ENCODE data around the gene LCTL. TPM values are rescaled to one million over a fixed set of nuclear protein-coding genes. Genes with fewer than 3 reads are reported as not detected.

Gene LCTL
- total RNA-seq, 4 donors from 2014 or later = not detected

DNA sequence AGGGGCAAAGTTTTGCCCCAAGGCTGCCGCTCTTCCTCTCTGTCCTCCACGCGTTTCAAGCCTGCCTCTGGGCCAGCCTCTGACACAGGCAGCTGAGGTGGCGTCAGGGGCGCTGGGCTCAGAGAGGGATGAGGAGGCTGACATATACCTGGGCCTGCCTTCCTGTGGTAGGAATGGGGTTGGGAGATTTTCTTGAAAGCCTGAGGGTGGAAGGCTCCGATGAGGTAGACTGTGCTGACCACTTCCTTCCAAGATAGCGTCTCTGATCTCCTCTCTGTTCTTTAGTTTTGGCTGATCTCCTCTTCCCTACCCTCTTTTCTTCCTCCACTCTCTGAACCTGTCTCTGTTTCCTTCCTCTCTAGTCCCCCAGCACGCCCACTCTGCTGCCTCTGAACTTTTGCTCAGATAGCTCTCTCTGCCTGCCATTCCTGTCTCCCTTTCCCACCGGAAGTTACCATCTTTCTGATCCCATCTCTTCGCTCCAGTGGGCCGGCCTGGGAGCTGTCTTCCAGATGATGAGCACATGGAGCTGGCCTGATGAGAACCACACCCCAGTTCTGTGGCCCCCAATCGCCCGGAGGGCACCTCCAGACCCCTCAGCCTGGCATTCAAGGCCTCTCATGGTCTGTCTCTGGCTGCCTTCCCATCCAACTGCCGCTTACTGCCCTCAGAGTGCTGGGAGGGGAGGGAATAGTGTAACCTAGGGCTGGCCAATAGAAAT lies 32.5 kb upstream of the LCTL start:
- TF ChIP-seq, protein P1, sequence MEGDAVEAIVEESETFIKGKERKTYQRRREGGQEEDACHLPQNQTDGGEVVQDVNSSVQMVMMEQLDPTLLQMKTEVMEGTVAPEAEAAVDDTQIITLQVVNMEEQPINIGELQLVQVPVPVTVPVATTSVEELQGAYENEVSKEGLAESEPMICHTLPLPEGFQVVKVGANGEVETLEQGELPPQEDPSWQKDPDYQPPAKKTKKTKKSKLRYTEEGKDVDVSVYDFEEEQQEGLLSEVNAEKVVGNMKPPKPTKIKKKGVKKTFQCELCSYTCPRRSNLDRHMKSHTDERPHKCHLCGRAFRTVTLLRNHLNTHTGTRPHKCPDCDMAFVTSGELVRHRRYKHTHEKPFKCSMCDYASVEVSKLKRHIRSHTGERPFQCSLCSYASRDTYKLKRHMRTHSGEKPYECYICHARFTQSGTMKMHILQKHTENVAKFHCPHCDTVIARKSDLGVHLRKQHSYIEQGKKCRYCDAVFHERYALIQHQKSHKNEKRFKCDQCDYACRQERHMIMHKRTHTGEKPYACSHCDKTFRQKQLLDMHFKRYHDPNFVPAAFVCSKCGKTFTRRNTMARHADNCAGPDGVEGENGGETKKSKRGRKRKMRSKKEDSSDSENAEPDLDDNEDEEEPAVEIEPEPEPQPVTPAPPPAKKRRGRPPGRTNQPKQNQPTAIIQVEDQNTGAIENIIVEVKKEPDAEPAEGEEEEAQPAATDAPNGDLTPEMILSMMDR (IDR thresholded peaks at IDR 0.05 in 4 of 5, conservative IDR thresholded peaks at IDR 0.05 in 1 of 5) = no peak
- no peak for TF ChIP-seq POLR2A (IDR thresholded peaks at IDR 0.05)
- Histone ChIP-seq H3K4me1 (no peaks in the 10 kb centered on the region), H3K27me3 (peaks cover 0 to 4% (median 0%) of the 10 kb centered on the region in 3 donors), H3K27ac (no peak overlapping the region), H3K36me3 (no peaks in the 10 kb centered on the region), H3K9me3 (no peaks in the 10 kb centered on the region), H3K4me3 (no peak overlapping the region)
- in situ Hi-C loops (cut with MboI; ENCODE audit: low sequenced_read_pairs in 4 of 4) (no loop called here), intact Hi-C loops (cut with DNase I; ENCODE audit: low total_unique reads) (no loop called here)
- ATAC-seq = no peak
- no peak for DNase-seq

GRCh38 chr15:66595931-66596545 lies 30.2 kb upstream of the LCTL start:
- no peaks in the 10 kb centered on the region for H3K27me3 ChIP-seq
- no peak for ATAC-seq
- H3K9me3 ChIP-seq = no peaks in the 10 kb centered on the region
- TF ChIP-seq, protein P1 (IDR thresholded peaks at IDR 0.05 in 4 of 5, conservative IDR thresholded peaks at IDR 0.05 in 1 of 5) = no peak
- TF ChIP-seq POLR2A (IDR thresholded peaks at IDR 0.05) = no peak
- no peak overlapping the region for H3K27ac ChIP-seq
- H3K36me3 ChIP-seq = no peaks in the 10 kb centered on the region
- in situ Hi-C loops (cut with MboI; ENCODE audit: low sequenced_read_pairs in 4 of 4) = no loop called here
- no peak for DNase-seq
- no peak overlapping the region for H3K4me3 ChIP-seq
- intact Hi-C loops (cut with DNase I; ENCODE audit: low total_unique reads) = no loop called here
- no peaks in the 10 kb centered on the region for H3K4me1 ChIP-seq

DNA sequence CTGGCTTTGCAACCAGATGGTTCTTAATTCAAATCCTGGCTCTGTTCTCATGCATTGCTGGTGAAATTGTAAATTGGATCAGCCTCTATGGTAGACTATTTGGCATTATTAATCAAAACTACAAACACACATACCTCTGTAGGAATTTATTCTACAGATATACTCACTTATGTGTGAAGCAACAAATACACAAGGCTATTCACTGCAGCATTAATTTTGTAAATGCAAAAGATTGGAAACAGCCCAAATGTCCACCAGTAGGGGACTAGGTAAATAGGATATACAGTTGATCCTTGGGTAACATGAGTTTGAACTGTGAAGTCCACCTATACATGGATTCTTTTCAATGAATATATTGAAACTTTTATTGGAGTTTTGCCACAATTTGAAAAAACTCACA lies 29.5 kb upstream of the LCTL start:
- H3K9me3 ChIP-seq = no peaks in the 10 kb centered on the region
- intact Hi-C loops (cut with DNase I; ENCODE audit: low total_unique reads) (no loop called here), in situ Hi-C loops (cut with MboI; ENCODE audit: low sequenced_read_pairs in 4 of 4) (no loop called here)
- TF ChIP-seq, protein P1 (IDR thresholded peaks at IDR 0.05 in 4 of 5, conservative IDR thresholded peaks at IDR 0.05 in 1 of 5) = no peak
- TF ChIP-seq POLR2A (IDR thresholded peaks at IDR 0.05) = no peak
- H3K36me3 ChIP-seq = no peaks in the 10 kb centered on the region
- H3K4me3 ChIP-seq = no peak overlapping the region
- no peaks in the 10 kb centered on the region for H3K4me1 ChIP-seq
- H3K27ac ChIP-seq = no peak overlapping the region
- ATAC-seq (no peak), DNase-seq (no peak)
- no peaks in the 10 kb centered on the region for H3K27me3 ChIP-seq

DNA sequence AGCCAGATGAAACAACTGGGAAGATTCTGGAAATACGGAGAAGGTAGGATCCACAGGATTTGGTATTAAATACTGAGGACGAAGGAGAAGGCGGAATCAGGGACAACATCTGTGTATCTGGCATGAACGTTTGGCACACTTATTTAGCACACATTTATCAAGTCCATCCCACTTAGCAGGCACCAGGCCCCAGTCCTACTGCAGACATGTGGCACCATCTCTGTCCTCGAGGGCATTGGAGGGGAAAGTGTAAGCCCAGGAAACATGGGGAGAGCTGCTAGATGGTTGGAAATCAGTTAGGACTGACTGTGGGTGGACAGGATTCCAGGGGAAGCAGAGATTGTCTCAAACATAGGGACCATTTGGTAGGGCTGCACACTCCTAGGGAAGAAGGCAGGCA lies 29.0 kb upstream of the LCTL start:
- Histone ChIP-seq H3K4me3 (no peak overlapping the region), H3K36me3 (no peaks in the 10 kb centered on the region), H3K27me3 (no peaks in the 10 kb centered on the region), H3K4me1 (no peaks in the 10 kb centered on the region), H3K9me3 (no peaks in the 10 kb centered on the region), H3K27ac (no peak overlapping the region)
- in situ Hi-C loops (cut with MboI; ENCODE audit: low sequenced_read_pairs in 4 of 4) (no loop called here), intact Hi-C loops (cut with DNase I; ENCODE audit: low total_unique reads) (no loop called here)
- no peak for TF ChIP-seq POLR2A (IDR thresholded peaks at IDR 0.05)
- TF ChIP-seq, protein P1 (IDR thresholded peaks at IDR 0.05 in 4 of 5, conservative IDR thresholded peaks at IDR 0.05 in 1 of 5) = no peak
- no peak for DNase-seq
- ATAC-seq = no peak

Data from gastrocnemius medialis (tissue), 4 donors.